ENCODE data around the gene BCAM. TPM values are rescaled to one million over a fixed set of nuclear protein-coding genes. Genes with fewer than 3 reads are reported as not detected.

Gene BCAM
- polyA plus RNA-seq, 2 of the 4 experiments (the other 2 are of a cell fraction) = 18.4 to 88.1 TPM

DNA sequence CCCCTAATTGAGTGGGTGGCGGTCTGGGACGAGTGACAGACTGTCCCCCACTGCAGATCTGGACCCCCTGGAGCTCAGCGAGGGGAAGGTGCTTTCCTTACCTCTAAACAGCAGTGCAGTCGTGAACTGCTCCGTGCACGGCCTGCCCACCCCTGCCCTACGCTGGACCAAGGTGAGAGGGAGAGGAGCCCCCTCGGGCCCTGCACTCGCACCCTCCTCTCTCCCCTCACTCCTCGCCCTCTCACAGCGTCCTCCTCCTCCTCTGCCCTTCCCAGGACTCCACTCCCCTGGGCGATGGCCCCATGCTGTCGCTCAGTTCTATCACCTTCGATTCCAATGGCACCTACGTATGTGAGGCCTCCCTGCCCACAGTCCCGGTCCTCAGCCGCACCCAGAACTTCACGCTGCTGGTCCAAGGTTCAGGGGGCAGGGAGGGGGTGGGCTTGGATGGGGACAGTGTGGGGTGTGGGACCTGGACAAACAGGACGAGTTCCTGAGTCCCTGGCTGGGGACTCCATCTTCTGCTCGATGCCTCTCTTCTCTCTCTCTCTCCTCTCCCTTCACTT is 9.6 kb downstream of the BCAM start:
- Histone ChIP-seq H3K4me2 (no peak overlapping the region), H3K4me1 (peaks cover 11% of the 10 kb centered on the region; the same call in 2 of the 3 replicates), H3K4me3 (no peak overlapping the region), H3K9me3 (no peaks in the 10 kb centered on the region), H3K27ac (no peak overlapping the region)
- no peak; a peak in 1 of 6 replicates for ATAC-seq
- 86% methylated on average over 20 of the region's 20 CpGs for WGBS (ENCODE audit: missing lambda C conversion rate)
- TF ChIP-seq TP53 (CRISPR knock-in tag; IDR thresholded peaks at IDR 0.05) = no peak
- no peak for TF ChIP-seq KDM1A (IDR thresholded peaks at IDR 0.05; ENCODE audit: low read depth)
- no peak for TF ChIP-seq EHF (CRISPR knock-in tag; IDR thresholded peaks at IDR 0.05)
- TF ChIP-seq PHF8 (IDR thresholded peaks at IDR 0.05; ENCODE audit: borderline replicate concordance, low read depth) = no peak
- ChIA-PET CTCF (interaction anchor here (1.4 to 3.4 kb wide), 4 partner anchors 12 to 94 kb away, joined by 4 to 15 read pairs (median 6); no protein-coding TSS in a partner anchor), POLR2A (interaction anchor here (0.6 to 1.3 kb wide), 2 partner anchors 10 to 155 kb away, joined by 3 read pairs; partner anchors contain the start of gene BCAM)
- no peak for DNase-seq (ENCODE audit: low read depth in 1 of 2, low spot score in 1 of 2)
- FAIRE-seq = no peak

DNA sequence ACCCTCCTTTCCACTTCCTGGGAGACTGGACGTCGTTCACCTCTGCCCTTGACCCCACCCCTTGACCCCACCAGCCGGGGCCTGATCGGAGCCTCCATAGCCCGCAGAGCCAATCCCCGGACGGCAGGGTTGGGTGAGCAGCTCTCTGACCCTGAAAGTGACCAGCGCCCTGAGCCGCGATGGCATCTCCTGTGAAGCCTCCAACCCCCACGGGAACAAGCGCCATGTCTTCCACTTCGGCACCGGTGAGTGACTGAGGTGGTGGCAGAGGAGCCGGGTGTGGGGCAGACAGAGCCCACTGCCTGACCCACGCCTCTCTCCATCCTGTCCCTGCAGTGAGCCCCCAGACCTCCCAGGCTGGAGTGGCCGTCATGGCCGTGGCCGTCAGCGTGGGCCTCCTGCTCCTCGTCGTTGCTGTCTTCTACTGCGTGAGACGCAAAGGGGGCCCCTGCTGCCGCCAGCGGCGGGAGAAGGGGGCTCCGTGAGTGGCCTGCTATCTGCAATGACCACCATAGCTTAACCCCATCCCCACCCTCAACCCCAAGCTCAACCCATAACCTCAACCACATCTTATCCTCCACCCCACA is 10.4 kb downstream of the BCAM start:
- Histone ChIP-seq H3K4me2 (no peak overlapping the region), H3K9me3 (no peaks in the 10 kb centered on the region), H3K4me1 (peaks cover 12% of the 10 kb centered on the region; the same call in 2 of the 3 replicates), H3K4me3 (no peak overlapping the region), H3K27ac (no peak overlapping the region)
- POLR2A ChIA-PET = interaction anchor here (1.6 kb wide), 1 partner anchor 11 kb away, joined by 6 read pairs; the partner anchor contains the start of gene BCAM
- 93% methylated on average over 28 of the region's 28 CpGs for WGBS (ENCODE audit: missing lambda C conversion rate)
- CTCF ChIA-PET = interaction anchor here (0.6 to 3.4 kb wide), 11 partner anchors 12 to 248 kb away, joined by 3 to 15 read pairs (median 3); no protein-coding TSS in a partner anchor
- no peak for TF ChIP-seq ESRRA (IDR thresholded peaks at IDR 0.05; ENCODE audit: borderline replicate concordance, low read length)
- DNase-seq (ENCODE audit: low read depth in 1 of 2, low spot score in 1 of 2) = no peak
- FAIRE-seq = no peak
- ATAC-seq = no peak

DNA sequence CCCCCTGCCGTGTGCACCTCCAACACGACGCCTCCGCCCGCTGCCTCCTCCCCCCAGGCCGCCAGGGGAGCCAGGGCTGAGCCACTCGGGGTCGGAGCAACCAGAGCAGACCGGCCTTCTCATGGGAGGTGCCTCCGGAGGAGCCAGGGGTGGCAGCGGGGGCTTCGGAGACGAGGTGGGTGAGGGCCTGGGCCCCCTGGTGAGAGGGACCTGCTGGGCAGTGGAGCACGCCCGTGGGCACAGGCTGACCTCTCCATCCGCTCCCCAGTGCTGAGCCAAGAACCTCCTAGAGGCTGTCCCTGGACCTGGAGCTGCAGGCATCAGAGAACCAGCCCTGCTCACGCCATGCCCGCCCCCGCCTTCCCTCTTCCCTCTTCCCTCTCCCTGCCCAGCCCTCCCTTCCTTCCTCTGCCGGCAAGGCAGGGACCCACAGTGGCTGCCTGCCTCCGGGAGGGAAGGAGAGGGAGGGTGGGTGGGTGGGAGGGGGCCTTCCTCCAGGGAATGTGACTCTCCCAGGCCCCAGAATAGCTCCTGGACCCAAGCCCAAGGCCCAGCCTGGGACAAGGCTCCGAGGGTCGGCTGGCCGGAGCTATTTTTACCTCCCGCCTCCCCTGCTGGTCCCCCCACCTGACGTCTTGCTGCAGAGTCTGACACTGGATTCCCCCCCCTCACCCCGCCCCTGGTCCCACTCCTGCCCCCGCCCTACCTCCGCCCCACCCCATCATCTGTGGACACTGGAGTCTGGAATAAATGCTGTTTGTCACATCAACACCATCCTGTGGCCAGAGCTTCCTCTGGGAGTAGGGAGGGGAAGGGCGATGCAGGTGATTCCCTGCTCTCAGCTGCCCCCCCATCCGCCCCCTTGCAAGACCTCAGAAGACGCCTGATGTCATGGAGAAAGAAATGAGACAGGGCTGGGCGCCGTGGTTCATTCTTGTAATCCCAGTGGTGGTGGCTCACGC is 12.0 kb downstream of the BCAM start:
- ATAC-seq (peak in 1 of 2 experiments; percentile 38; a peak in 3 of 6 replicates), FAIRE-seq (no peak), DNase-seq (ENCODE audit: low read depth in 1 of 2, low spot score in 1 of 2) (no peak)
- H3K27ac ChIP-seq = no peak overlapping the region
- 78% methylated on average over 22 of the region's 35 CpGs for WGBS (ENCODE audit: missing lambda C conversion rate)
- no peak overlapping the region for H3K4me3 ChIP-seq
- H3K4me2 ChIP-seq = no peak overlapping the region
- POLR2A ChIA-PET = interaction anchor here (1.6 kb wide), 1 partner anchor 12 kb away, joined by 6 read pairs; the partner anchor contains the start of gene BCAM
- H3K9me3 ChIP-seq = no peaks in the 10 kb centered on the region
- CTCF ChIA-PET = interaction anchor here (0.6 to 4.9 kb wide), 9 partner anchors 9 to 132 kb away, joined by 3 to 25 read pairs (median 3); partner anchors contain the start of gene BCAM
- TF ChIP-seq, protein P1, sequence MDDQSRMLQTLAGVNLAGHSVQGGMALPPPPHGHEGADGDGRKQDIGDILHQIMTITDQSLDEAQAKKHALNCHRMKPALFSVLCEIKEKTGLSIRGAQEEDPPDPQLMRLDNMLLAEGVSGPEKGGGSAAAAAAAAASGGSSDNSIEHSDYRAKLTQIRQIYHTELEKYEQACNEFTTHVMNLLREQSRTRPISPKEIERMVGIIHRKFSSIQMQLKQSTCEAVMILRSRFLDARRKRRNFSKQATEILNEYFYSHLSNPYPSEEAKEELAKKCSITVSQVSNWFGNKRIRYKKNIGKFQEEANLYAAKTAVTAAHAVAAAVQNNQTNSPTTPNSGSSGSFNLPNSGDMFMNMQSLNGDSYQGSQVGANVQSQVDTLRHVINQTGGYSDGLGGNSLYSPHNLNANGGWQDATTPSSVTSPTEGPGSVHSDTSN (IDR thresholded peaks at IDR 0.05) = no peak
- TF ChIP-seq ZC3H11A (IDR thresholded peaks at IDR 0.05) (no peak), KDM5A (IDR thresholded peaks at IDR 0.05) (no peak), PHF8 (IDR thresholded peaks at IDR 0.05; ENCODE audit: borderline replicate concordance, low read depth) (no peak), MAZ (IDR thresholded peaks at IDR 0.05; ENCODE audit: borderline replicate concordance, low read depth, low read length) (no peak), NPAS2 (CRISPR knock-in tag; IDR thresholded peaks at IDR 0.05; ENCODE audit: borderline replicate concordance) (no peak), ESRRA (IDR thresholded peaks at IDR 0.05; ENCODE audit: borderline replicate concordance, low read length) (no peak), FOSL2 (IDR thresholded peaks at IDR 0.05) (no peak), FOSL2 (CRISPR knock-in tag; IDR thresholded peaks at IDR 0.05) (no peak), FOXS1 (CRISPR knock-in tag; IDR thresholded peaks at IDR 0.05) (no peak), TP53 (CRISPR knock-in tag; IDR thresholded peaks at IDR 0.05) (no peak), SREBF2 (IDR thresholded peaks at IDR 0.05) (no peak), CEBPB (IDR thresholded peaks at IDR 0.05) (no peak), EP300 (IDR thresholded peaks at IDR 0.05) (no peak), RNF2 (IDR thresholded peaks at IDR 0.05; ENCODE audit: borderline replicate concordance, low read depth) (no peak)
- TF ChIP-seq, protein P2, sequence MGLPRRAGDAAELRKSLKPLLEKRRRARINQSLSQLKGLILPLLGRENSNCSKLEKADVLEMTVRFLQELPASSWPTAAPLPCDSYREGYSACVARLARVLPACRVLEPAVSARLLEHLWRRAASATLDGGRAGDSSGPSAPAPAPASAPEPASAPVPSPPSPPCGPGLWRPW (IDR thresholded peaks at IDR 0.05) = no peak
- H3K4me1 ChIP-seq = peaks cover 12% of the 10 kb centered on the region; the same call in 2 of the 3 replicates
